Neuronal stem cell (in vitro differentiated cells): ENCODE data around the gene DOCK8.

ENCODE experiments used
- DNase-seq: peaks from one replicate; pipeline ENCODE4 v3.0.0-alpha.2; 2013; ENCODE audit warnings: low spot score
- H2AFZ ChIP-seq: one replicate; pipeline ENCODE4 v1.6.1; 2013; ENCODE audit warnings: mild to moderate bottlenecking, low read length, inconsistent platforms
- H2AK5ac ChIP-seq: 2 replicates; pipeline ENCODE4 v1.6.1; 2013; ENCODE audit warnings: low read depth, mild to moderate bottlenecking, inconsistent platforms, low read length, moderate library complexity, mixed read lengths
- H2BK120ac ChIP-seq: 2 replicates; pipeline ENCODE4 v1.6.1; 2013; ENCODE audit warnings: low read depth, mild to moderate bottlenecking, inconsistent platforms, low read length, moderate library complexity, mixed read lengths
- H2BK12ac ChIP-seq: one replicate; pipeline ENCODE4 v1.6.1; 2013; ENCODE audit warnings: low read length, inconsistent platforms
- H2BK15ac ChIP-seq: 2 replicates; pipeline ENCODE4 v1.6.1; 2013; ENCODE audit warnings: mild to moderate bottlenecking, low read length, inconsistent platforms, mixed read lengths
- H2BK5ac ChIP-seq: one replicate; pipeline ENCODE4 v1.6.1; 2013; ENCODE audit warnings: inconsistent platforms, mild to moderate bottlenecking, low read length, moderate library complexity
- H3K14ac ChIP-seq: one replicate; pipeline ENCODE4 v1.6.1; 2013; ENCODE audit warnings: low read length, inconsistent platforms
- H3K18ac ChIP-seq: 2 replicates; pipeline ENCODE4 v1.6.1; 2013; ENCODE audit warnings: low read length, inconsistent platforms
- H3K23ac ChIP-seq: 2 replicates; pipeline ENCODE4 v1.6.1; 2013; ENCODE audit warnings: low read depth, mild to moderate bottlenecking, mixed read lengths, low read length, inconsistent platforms; ENCODE audit not compliant: poor library complexity
- H3K27ac ChIP-seq: replicated peaks from 3 replicates; pipeline ENCODE4 v1.5.1; 2013; ENCODE audit warnings: low read length, inconsistent platforms
- H3K27me3 ChIP-seq, 3 experiments: 2 replicates each; pipeline ENCODE4 v1.6.1; 2013; ENCODE audit warnings: low read length in 3 of 3, mild to moderate bottlenecking in 2 of 3, inconsistent platforms in 1 of 3, low read depth in 1 of 3, mixed read lengths in 1 of 3, moderate library complexity in 1 of 3; ENCODE audit not compliant: control insufficient read depth in 3 of 3, insufficient read depth in 3 of 3
- H3K36me3 ChIP-seq, 2 donors: replicated peaks in 1 of 2; 2 replicates each; pipeline ENCODE4 v1.6.1; 2013; ENCODE audit warnings: low read length in 2 of 2; ENCODE audit not compliant: control insufficient read depth in 2 of 2, insufficient read depth in 2 of 2
- H3K4ac ChIP-seq: 2 replicates; pipeline ENCODE4 v1.6.1; 2013; ENCODE audit warnings: inconsistent platforms, mild to moderate bottlenecking, low read length, moderate library complexity
- H3K4me1 ChIP-seq, 2 donors: 1 replicate in 1 of 2; 2 replicates in 1 of 2; pipeline ENCODE4 v1.6.1; 2013; ENCODE audit warnings: low read length in 2 of 2, low read depth in 1 of 2; ENCODE audit not compliant: control insufficient read depth in 2 of 2, insufficient read depth in 1 of 2
- H3K4me2 ChIP-seq: one replicate; pipeline ENCODE4 v1.6.1; 2013; ENCODE audit warnings: mild to moderate bottlenecking, low read length, inconsistent platforms; ENCODE audit not compliant: insufficient read depth, poor library complexity, severe bottlenecking
- H3K4me3 ChIP-seq, 2 donors: 2 replicates each; pipeline ENCODE4 v1.5.1; 2013; ENCODE audit warnings: low read length in 2 of 2, mild to moderate bottlenecking in 2 of 2, inconsistent platforms in 1 of 2, moderate library complexity in 1 of 2
- H3K79me1 ChIP-seq: one replicate; pipeline ENCODE4 v1.6.1; 2013; ENCODE audit warnings: low read depth, mild to moderate bottlenecking, inconsistent platforms, low read length, moderate library complexity
- H3K9ac ChIP-seq: one replicate; pipeline ENCODE4 v1.6.1; 2013; ENCODE audit warnings: mild to moderate bottlenecking, low read depth, low read length, inconsistent platforms; ENCODE audit not compliant: poor library complexity
- H3K9me3 ChIP-seq, 2 donors: replicated peaks in 1 of 2; 2 replicates each; pipeline versions ENCODE3 to v1.6.1; 2013; ENCODE audit warnings: low read length in 2 of 2, mild to moderate bottlenecking in 2 of 2, inconsistent platforms in 1 of 2, low read depth in 1 of 2, mixed read lengths in 1 of 2, moderate library complexity in 1 of 2; ENCODE audit not compliant: control insufficient read depth in 2 of 2, insufficient read depth in 1 of 2
- H4K8ac ChIP-seq: one replicate; pipeline ENCODE4 v1.6.1; 2013; ENCODE audit warnings: low read depth, mild to moderate bottlenecking, inconsistent platforms, low read length, moderate library complexity
- H4K91ac ChIP-seq: one replicate; pipeline ENCODE4 v1.6.1; 2013; ENCODE audit warnings: low read length, low read depth, mild to moderate bottlenecking, inconsistent platforms; ENCODE audit not compliant: poor library complexity
- WGBS, 2 donors: extraction: QIAGEN DNeasy Blood & Tissue Kit; methylation state at CpG; one replicate each; pipeline ENCODE4 v1.1.7; 2013; ENCODE audit warnings: missing lambda C conversion rate in 2 of 2, mixed read lengths in 1 of 2; ENCODE audit not compliant: insufficient read length in 2 of 2, insufficient replicate concordance in 1 of 2; ENCODE audit errors: extremely low coverage in 2 of 2; 5-methylcytosine and 5-hydroxymethylcytosine counted together

DOCK8 gene

GRCh38 chr9:495739-496138 is 281.1 kb downstream of the DOCK8 start:
- Histone ChIP-seq H3K4me2 (no peak overlapping the region), H2BK5ac (no peak overlapping the region), H2AK5ac (no peak overlapping the region), H4K91ac (no peak overlapping the region), H2AFZ (no peak overlapping the region), H2BK12ac (no peak overlapping the region), H3K23ac (no peak overlapping the region), H3K18ac (no peak overlapping the region), H3K9ac (no peak overlapping the region), H3K27ac (no peak overlapping the region), H4K8ac (no peak overlapping the region), H3K4ac (no peak overlapping the region), H3K79me1 (no peaks in the 10 kb centered on the region), H3K27me3 (peaks cover 0 to 3% (median 0%) of the 10 kb centered on the region in 3 experiments), H3K36me3 (no peaks in the 10 kb centered on the region), H3K4me1 (peaks cover 4 to 13% of the 10 kb centered on the region in 2 donors), H2BK120ac (no peak overlapping the region), H2BK15ac (no peak overlapping the region), H3K14ac (no peak overlapping the region), H3K9me3 (peaks cover 2 to 10% of the 10 kb centered on the region in 2 donors), H3K4me3 (no peak overlapping the region)
- DNase-seq, result peak; percentile 31
- no CpG with 5 or more reads among the region's 1 CpG for WGBS, 2 donors

GRCh38 chr9:503326-503725 is 288.7 kb downstream of the DOCK8 start:
- H3K4me1 ChIP-seq, result peaks cover 4 to 5% of the 10 kb centered on the region in 2 donors
- H4K8ac ChIP-seq, result no peak overlapping the region
- no peak overlapping the region for H3K27ac ChIP-seq
- no peak overlapping the region for H3K14ac ChIP-seq
- no peak overlapping the region for H2BK120ac ChIP-seq
- no peak overlapping the region for H3K18ac ChIP-seq
- peak overlapping the region; percentile 93 for H2AFZ ChIP-seq
- no peak overlapping the region for H2BK15ac ChIP-seq
- H3K9me3 ChIP-seq, result peaks cover 2 to 6% of the 10 kb centered on the region in 2 donors
- H2BK5ac ChIP-seq, result no peak overlapping the region
- H3K4me3 ChIP-seq, result peak overlapping the region in 1 of 2 donors; percentile 50
- no peaks in the 10 kb centered on the region for H3K36me3 ChIP-seq
- H3K9ac ChIP-seq, result no peak overlapping the region
- no CpG with 5 or more reads among the region's 9 CpGs for WGBS, 2 donors
- peak overlapping the region; percentile 89 for H3K4me2 ChIP-seq
- no peak overlapping the region for H2BK12ac ChIP-seq
- no peak for DNase-seq
- H3K79me1 ChIP-seq, result no peaks in the 10 kb centered on the region
- no peak overlapping the region for H2AK5ac ChIP-seq
- H3K23ac ChIP-seq, result no peak overlapping the region
- H4K91ac ChIP-seq, result no peak overlapping the region
- no peak overlapping the region for H3K4ac ChIP-seq
- peaks cover 5 to 16% (median 9%) of the 10 kb centered on the region in 3 experiments for H3K27me3 ChIP-seq

- H3K4me2 ChIP-seq, result peak within 1 kb of the TSS; percentile 89
- no peaks in the 10 kb centered on the region for H3K36me3 ChIP-seq
- peak within 1 kb of the TSS; percentile 74 for H3K27ac ChIP-seq
- H3K23ac ChIP-seq, result peak within 1 kb of the TSS; percentile 91
- no CpG with 5 or more reads among the region's 119 CpGs for WGBS, 2 donors
- no peak within 1 kb of the TSS for H4K91ac ChIP-seq
- H3K27me3 ChIP-seq, result peaks cover 5 to 16% (median 9%) of the 10 kb centered on the region in 3 experiments
- peak within 1 kb of the TSS; percentile 50 to 90 for H3K4me3 ChIP-seq
- peak within 1 kb of the TSS; percentile 28 for H2BK12ac ChIP-seq
- peak; percentile 81 for DNase-seq
- peak within 1 kb of the TSS; percentile 91 for H2BK5ac ChIP-seq
- peak within 1 kb of the TSS; percentile 93 for H2AFZ ChIP-seq
- H3K4ac ChIP-seq, result peak within 1 kb of the TSS; percentile 89
- H2AK5ac ChIP-seq, result peak within 1 kb of the TSS; percentile 63
- peak within 1 kb of the TSS; percentile 98 for H3K18ac ChIP-seq
- H2BK120ac ChIP-seq, result peak within 1 kb of the TSS; percentile 61
- H4K8ac ChIP-seq, result peak within 1 kb of the TSS; percentile 43
- H2BK15ac ChIP-seq, result peak within 1 kb of the TSS; percentile 96
- peaks cover 2 to 5% of the 10 kb centered on the region in 2 donors for H3K9me3 ChIP-seq
- no peaks in the 10 kb centered on the region for H3K79me1 ChIP-seq
- peak within 1 kb of the TSS; percentile 97 for H3K14ac ChIP-seq
- H3K9ac ChIP-seq, result peak within 1 kb of the TSS; percentile 86
- H3K4me1 ChIP-seq, result peaks cover 4 to 5% of the 10 kb centered on the region in 2 donors
These were observed 289.5 kb downstream of the DOCK8 start, which contains the start of gene KANK1 for GRCh38 chr9:503881-504852. KANK1 (plus strand) TSS chr9:504695.
